Cardiac muscle cell (in vitro differentiated cells and primary cell): ENCODE data around the gene SNX3. TPM values are rescaled to one million over a fixed set of nuclear protein-coding genes. Genes with fewer than 3 reads are reported as not detected.
A peak's percentile ranks its signal among the peaks of the same experiment; 100 is the strongest.

ENCODE experiments used
- DNase-seq, 2 donors: peaks; one replicate each; pipeline versions ENCODE4 v3.0.0 to v3.0.0-alpha.2; 2010 to 2017; ENCODE audit warnings: low read depth in 1 of 2, low spot score in 1 of 2
- H3K27ac ChIP-seq: fragments of 200-600 bp; sonication (generic); 2 replicates; pipeline ENCODE4 v1.5.1; 2016
- H3K27me3 ChIP-seq: fragments of 200-600 bp; sonication (generic); 2 replicates; pipeline ENCODE4 v1.6.0; 2016; ENCODE audit warnings: control low read depth
- H3K36me3 ChIP-seq: fragments of 200-600 bp; sonication (generic); 2 replicates; pipeline ENCODE4 v1.5.1; 2016; ENCODE audit warnings: control low read depth
- H3K4me1 ChIP-seq: fragments of 200-600 bp; sonication (generic); 2 replicates; pipeline ENCODE4 v1.8.1; 2017; ENCODE audit warnings: low read depth, mild to moderate bottlenecking, mixed run types
- H3K4me3 ChIP-seq: fragments of 200-600 bp; sonication (generic); 2 replicates; pipeline ENCODE4 v1.5.1; 2016; ENCODE audit warnings: mild to moderate bottlenecking
- H3K9me3 ChIP-seq: fragments of 200-600 bp; sonication (generic); 2 replicates; pipeline ENCODE4 v1.5.1; 2017; ENCODE audit warnings: low read depth, mild to moderate bottlenecking, control low read depth
- CTCF ChIP-seq: IDR thresholded peaks from 2 replicates; pipeline ENCODE4 v1.5.1; 2012; ENCODE audit warnings: low read depth, mild to moderate bottlenecking, low read length
- polyA plus RNA-seq: library from polyadenylated mRNA; unstranded; fragments of >200 nt; fragmentation: Nextera tagmentation; extraction: Ambion mirVana; gene quantifications from 2 replicates; pipeline ENCODE4 v1.2.1, GENCODE V29; 2016
- total RNA-seq: library from RNA; depleted of rRNA; stranded (reverse); fragments of >200 nt; gene quantifications from 2 replicates; pipeline ENCODE4 v1.2.3, GENCODE V29; 2016

The SNX3 gene
- total and polyA plus RNA-seq, 2 experiments from 2014 or later, result 190 to 402 TPM

GRCh38 chr6:108168501-108169463 lies 92.1 kb downstream of the SNX3 start:
- H3K4me3 ChIP-seq, result no peak overlapping the region
- peak; percentile 28 to 81 for DNase-seq

GRCh38 chr6:108168090-108168463 lies 92.8 kb downstream of the SNX3 start:
- H3K27ac ChIP-seq, result no peak overlapping the region
- no peaks in the 10 kb centered on the region for H3K9me3 ChIP-seq
- H3K36me3 ChIP-seq, result no peaks in the 10 kb centered on the region
- peaks cover 14% of the 10 kb centered on the region for H3K4me1 ChIP-seq
- no peak overlapping the region for H3K4me3 ChIP-seq
- DNase-seq, result no peak
- H3K27me3 ChIP-seq, result peaks cover 100% of the 10 kb centered on the region
- no peak for TF ChIP-seq CTCF

More at GRCh38 chr6:108168501-108169463, 92.1 kb downstream of the SNX3 start:
- Histone ChIP-seq H3K9me3 (no peaks in the 10 kb centered on the region), H3K4me1 (peaks cover 14% of the 10 kb centered on the region), H3K27me3 (peaks cover 100% of the 10 kb centered on the region), H3K27ac (no peak overlapping the region), H3K36me3 (no peaks in the 10 kb centered on the region)
- TF ChIP-seq CTCF, result no peak

GRCh38 chr6:108167449-108168089 lies 93.3 kb downstream of the SNX3 start:
- peaks cover 100% of the 10 kb centered on the region for H3K27me3 ChIP-seq
- no peaks in the 10 kb centered on the region for H3K36me3 ChIP-seq
- H3K4me3 ChIP-seq, result no peak overlapping the region
- no peak for TF ChIP-seq CTCF
- peaks cover 14% of the 10 kb centered on the region for H3K4me1 ChIP-seq
- H3K9me3 ChIP-seq, result no peaks in the 10 kb centered on the region
- DNase-seq, result no peak
- H3K27ac ChIP-seq, result no peak overlapping the region

GRCh38 chr6:108166664-108167448 lies 94.0 kb downstream of the SNX3 start:
- Histone ChIP-seq H3K9me3 (no peaks in the 10 kb centered on the region), H3K27me3 (peaks cover 100% of the 10 kb centered on the region), H3K4me1 (peaks cover 14% of the 10 kb centered on the region), H3K27ac (no peak overlapping the region), H3K4me3 (no peak overlapping the region), H3K36me3 (no peaks in the 10 kb centered on the region)
- TF ChIP-seq CTCF, result no peak
- DNase-seq, result no peak
